Measurements from ENCODE around the gene CABCOCO1. TPM values are rescaled to one million over a fixed set of nuclear protein-coding genes. Genes with fewer than 3 reads are reported as not detected.

CABCOCO1 gene
- total and polyA plus RNA-seq, 10 of the 15 experiments (the other 5 are each of a cell fraction or from before 2014, with no cell fraction given) = not detected

- H3K4me2 ChIP-seq (ENCODE audit: control insufficient read depth, insufficient read depth) = no peak overlapping the region
- H3K9me3 ChIP-seq (replicated peaks; ENCODE audit: control insufficient read depth, insufficient read depth, low read length) = no peaks in the 10 kb centered on the region
- in situ Hi-C loops (cut with MboI) = no loop called here
- no peaks in the 10 kb centered on the region for H3K4me1 ChIP-seq (ENCODE audit: control insufficient read depth, insufficient read depth, low read length)
- no peak for DNase-seq (ENCODE audit: low read depth, low spot score)
- ChIA-PET CTCF (no interaction called here), SMC1A (ENCODE audit: uncharacterized antibody, unreplicated experiment) (no interaction called here), RAD21 (ENCODE audit: unreplicated experiment) (interaction anchor here (0.6 kb wide), 1 partner anchor 87 kb away, joined by 3 read pairs; no protein-coding TSS in a partner anchor), POLR2A (interaction anchor here (0.8 kb wide), 1 partner anchor 22 kb away, joined by 3 read pairs; no protein-coding TSS in a partner anchor)
- no TSS peak for BruUV-seq (replicated peaks)
- no peaks in the 10 kb centered on the region for H3K79me2 ChIP-seq (ENCODE audit: control insufficient read depth, insufficient read depth, low read length)
- H3K36me3 ChIP-seq (ENCODE audit: control insufficient read depth in 2 of 2, insufficient read depth in 2 of 2, low read length in 1 of 2) = no peaks in the 10 kb centered on the region
- FAIRE-seq = no peak
- TF ChIP-seq NKRF (conservative IDR thresholded peaks at IDR 0.05) (no peak), ZBTB33 (IDR thresholded peaks at IDR 0.05) (no peak), LARP7 (IDR thresholded peaks at IDR 0.05) (no peak), EED (IDR thresholded peaks at IDR 0.05; ENCODE audit: low read depth) (no peak), DPF2 (IDR thresholded peaks at IDR 0.05) (no peak), TARDBP (IDR thresholded peaks at IDR 0.05; ENCODE audit: borderline replicate concordance) (no peak), CBX3 (IDR thresholded peaks at IDR 0.05; ENCODE audit: borderline replicate concordance, low read depth) (no peak), CHD2 (IDR thresholded peaks at IDR 0.05; ENCODE audit: borderline replicate concordance, low read depth, low read length) (no peak), ATF7 (IDR thresholded peaks at IDR 0.05; ENCODE audit: low read depth) (no peak), CEBPB (IDR thresholded peaks at IDR 0.05; ENCODE audit: borderline replicate concordance in 1 of 2, low read depth in 2 of 2, low read length in 2 of 2) (no peak), ZNF217 (IDR thresholded peaks at IDR 0.05) (no peak), KLF5 (IDR thresholded peaks at IDR 0.05; ENCODE audit: partially characterized antibody) (no peak), ATF2 (IDR thresholded peaks at IDR 0.05; ENCODE audit: low read length) (no peak)
- H3K9ac ChIP-seq (ENCODE audit: control insufficient read depth, insufficient read depth, low read length) = no peak overlapping the region
- H4K20me1 ChIP-seq (ENCODE audit: control insufficient read depth, insufficient read depth) = no peaks in the 10 kb centered on the region
- intact Hi-C loops (cut with micrococcal nuclease; ENCODE audit: unreplicated experiment) = loop anchor here (5.0 kb wide), 1 partner anchor 63 kb away; no protein-coding TSS in a partner anchor
- no peak overlapping the region for H3K27ac ChIP-seq (ENCODE audit: control insufficient read depth, insufficient read depth)
- no peak overlapping the region for H3K4me3 ChIP-seq
- H2AFZ ChIP-seq (ENCODE audit: control insufficient read depth, low read depth, low read length) = no peak overlapping the region
- ATAC-seq = no peak
- no peaks in the 10 kb centered on the region for H3K27me3 ChIP-seq (replicated peaks in 1 of 2; ENCODE audit: control insufficient read depth in 2 of 2, insufficient read depth in 2 of 2, low read length in 1 of 2)
Observed at GRCh38 chr10:61815496-61815895, 152.8 kb downstream of the CABCOCO1 start.
